HG03442 (cell line): ENCODE results near the gene FLACC1.
A peak's percentile ranks its signal among the peaks of the same experiment; 100 is the strongest.
"Not testable (repeated sequence)": the region's sequence is repeated elsewhere in the genome, so short reads cannot be mapped to it uniquely, and the experiment has no call there.

Experiments
- ATAC-seq: cut with Tn5 transposase; IDR thresholded peaks from one replicate; pipeline ENCODE4 v1.9.1; 2021; ENCODE audit warnings: mild to moderate bottlenecking, moderate library complexity; ENCODE audit not compliant: unreplicated experiment

The FLACC1 gene

DNA sequence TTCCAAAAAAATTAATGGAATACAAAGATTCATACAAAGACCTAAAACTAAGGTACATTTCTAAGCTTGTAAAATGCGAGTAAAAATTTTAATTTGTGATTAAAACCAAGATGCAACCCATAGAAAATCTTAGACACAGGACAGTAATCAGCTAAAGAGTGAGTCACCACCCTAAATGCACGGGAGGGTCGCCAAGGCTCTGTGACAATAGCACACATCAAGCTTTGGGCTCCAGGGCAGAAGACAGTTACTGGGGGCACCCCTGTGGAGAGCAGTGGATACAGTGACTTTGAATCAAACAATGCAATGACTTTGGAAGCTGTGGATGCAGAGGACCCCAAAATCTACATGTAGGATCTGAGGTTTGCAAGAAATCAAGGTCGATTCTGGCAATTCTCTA is 7.5 kb downstream of the FLACC1 start:
- ATAC-seq = no peak

GRCh38 chr2:201348758-201349157 is 8.4 kb downstream of the FLACC1 start:
- ATAC-seq = no peak

DNA sequence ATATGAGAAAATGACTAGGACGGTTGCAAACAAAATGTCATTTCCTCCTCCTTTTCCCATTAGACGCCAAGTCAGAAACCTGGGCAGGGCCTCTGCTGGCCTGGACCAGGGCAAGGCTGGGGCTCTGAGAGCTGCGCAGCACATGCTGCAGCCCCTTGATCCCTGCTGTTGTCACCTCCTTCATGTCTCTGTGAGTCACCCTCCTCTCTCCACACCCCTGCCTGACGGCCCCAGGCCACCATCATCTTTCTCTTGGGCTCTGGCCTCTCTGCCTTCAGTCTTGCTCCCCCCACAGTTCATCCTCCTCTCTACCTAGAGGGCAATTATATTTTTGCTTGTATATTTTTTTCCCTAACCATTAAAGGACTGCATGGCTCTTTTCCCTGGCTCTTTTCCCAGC is 10.0 kb downstream of the FLACC1 start:
- no peak for ATAC-seq

DNA sequence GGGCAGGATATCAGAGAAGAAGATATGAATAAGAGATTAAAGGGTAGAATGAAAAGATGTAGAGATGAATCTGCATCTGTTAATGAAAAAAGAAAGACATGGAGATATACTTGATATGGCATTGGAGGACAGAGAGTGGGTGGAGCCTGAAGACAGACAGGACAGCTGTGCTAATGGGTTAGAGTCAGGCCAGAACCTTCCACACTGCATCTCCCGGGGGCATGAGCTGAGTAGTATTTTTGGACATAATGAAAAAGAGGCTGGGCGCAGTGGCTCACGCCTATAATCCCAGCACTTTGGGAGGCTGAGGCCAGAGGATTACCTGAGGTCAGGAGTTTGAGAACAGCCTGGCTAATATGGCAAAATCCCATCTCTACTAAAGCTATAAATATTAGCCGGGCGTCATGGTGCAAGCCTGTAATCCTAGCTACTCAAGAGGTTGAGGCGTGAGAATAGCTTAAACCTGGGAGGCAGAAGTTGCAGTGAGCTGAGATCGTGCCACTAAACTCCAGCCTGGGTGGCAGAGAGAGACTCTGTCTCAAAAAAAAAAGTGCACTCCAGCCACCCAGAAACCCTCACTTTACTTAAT is 11.4 kb downstream of the FLACC1 start:
- no peak for ATAC-seq

- ATAC-seq = peak; percentile 65
Measured at GRCh38 chr2:201344663-201345366, 12.3 kb downstream of the FLACC1 start.

DNA sequence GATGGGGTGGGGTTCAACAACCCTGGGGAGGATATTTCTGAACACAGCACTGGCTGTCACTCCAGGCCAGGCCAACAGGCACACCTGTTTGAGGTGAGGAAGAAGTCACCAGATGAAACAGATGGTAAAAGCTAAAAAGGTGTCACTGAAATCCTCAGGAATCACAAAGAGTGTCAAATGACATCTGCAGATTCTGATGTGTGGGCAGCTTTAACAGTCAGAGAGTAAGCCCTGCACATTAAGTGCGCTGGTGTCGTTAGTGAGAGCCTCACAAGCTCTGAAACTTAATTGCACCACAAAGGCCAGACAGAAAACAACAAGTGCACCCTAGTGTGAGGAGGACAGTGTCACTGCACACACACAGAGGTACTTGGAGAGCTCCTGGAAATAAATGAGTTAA is 13.6 kb downstream of the FLACC1 start:
- no peak for ATAC-seq

DNA sequence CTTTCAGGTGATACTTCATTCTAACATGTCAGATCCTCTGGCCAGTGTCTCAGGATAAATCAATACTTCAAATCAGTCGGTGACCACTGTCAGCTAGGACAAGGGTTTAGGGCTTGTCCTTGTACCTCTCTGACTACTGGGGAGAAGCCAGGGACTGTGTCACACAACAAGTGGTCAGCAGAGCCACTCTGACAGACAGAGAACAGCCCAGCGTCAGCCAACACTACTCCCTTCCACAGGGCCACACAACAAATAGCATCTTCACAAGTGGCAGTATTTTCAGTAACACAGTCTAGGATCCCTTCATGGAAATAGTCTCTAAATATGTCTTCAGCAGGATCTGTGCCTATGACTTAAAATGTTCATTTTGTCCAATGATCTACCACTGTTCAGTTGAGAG is 14.2 kb downstream of the FLACC1 start:
- ATAC-seq = no peak

- no peak for ATAC-seq
Measured at GRCh38 chr2:201329409-201329808, 27.7 kb downstream of the FLACC1 start.

DNA sequence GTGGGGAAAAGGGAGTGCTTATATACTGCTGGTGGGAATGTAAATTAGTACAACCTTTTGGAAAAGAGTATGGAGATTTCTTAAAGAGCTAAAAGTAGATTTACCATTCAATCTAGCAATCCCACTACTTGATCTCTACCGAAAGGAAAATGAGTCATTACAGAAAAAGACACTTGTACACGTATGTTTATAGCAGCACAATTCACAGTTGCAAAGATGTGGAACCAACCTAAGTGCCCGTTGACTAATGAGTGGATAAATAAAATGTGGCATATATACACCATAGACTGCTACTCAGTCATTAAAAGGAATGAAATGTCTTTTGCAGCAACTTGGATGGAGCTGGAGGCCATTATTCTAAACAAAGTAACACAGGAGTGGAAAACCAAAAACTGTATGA is 29.5 kb downstream of the FLACC1 start:
- ATAC-seq = no peak

GRCh38 chr2:201322772-201323171 is 34.4 kb downstream of the FLACC1 start:
- no peak for ATAC-seq

GRCh38 chr2:201320701-201321100 is 36.4 kb downstream of the FLACC1 start:
- ATAC-seq = no peak

GRCh38 chr2:201320257-201320656 is 36.9 kb downstream of the FLACC1 start:
- no peak for ATAC-seq

DNA sequence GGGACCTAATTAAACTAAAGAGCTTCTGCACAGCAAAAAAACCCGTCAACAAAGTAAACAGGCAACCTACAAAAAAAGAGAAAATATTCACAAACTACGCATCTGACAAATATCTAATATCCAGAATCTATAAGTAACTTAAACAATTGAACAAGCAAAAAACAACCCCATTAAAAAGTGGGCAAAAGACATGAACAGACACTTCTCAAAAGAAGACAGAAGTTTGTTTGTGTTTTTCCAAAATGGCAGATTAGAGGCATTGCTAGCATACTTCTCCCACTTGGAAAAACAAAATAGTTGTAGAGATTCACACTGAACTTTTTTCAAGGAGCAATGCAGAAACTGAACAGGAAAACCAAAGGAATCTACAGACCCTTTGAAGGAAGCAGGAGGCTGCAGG is 37.6 kb downstream of the FLACC1 start:
- ATAC-seq = no peak

- ATAC-seq = no peak
Measured at GRCh38 chr2:201313362-201313761, 43.8 kb downstream of the FLACC1 start.

DNA sequence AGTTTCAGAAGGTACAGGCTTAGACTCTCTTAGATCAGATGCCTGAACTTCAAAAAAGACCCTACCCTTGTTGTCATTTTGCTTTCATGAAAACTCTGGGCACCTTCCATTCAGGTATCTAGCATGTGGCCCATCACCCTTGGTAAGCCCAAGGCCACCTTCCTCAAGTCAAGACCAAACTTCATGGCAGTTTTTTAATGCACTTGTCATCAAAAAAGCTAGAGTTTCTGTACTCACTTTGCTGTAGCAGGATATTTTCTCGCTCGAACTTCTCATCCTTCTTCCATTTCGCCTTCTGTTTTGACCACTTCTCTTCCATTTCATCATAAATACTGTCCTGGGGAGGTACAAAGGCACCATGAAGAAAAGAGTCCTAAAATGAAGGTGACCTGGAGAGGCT is 48.2 kb downstream of the FLACC1 start:
- no peak for ATAC-seq

DNA sequence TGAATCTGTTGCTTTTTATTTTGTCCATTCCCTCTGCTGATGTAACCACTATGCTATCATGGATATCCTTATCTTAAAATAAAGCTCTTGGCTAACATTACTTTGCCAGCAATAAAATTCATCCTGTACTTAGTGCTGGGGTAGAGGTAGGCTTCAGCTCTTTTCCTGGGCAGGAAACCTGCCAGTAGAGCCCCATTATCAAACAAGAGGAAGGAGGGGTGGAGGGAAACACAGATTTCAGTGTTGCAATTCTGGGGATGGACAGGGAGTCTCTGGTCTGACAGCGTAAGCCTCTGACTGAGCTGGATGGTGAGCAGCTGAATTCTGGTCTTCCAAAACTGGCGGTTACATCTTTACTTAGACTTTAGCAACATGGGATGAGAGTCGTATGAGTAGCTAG is 49.3 kb downstream of the FLACC1 start:
- ATAC-seq = no peak

- ATAC-seq = not testable (repeated sequence)
Measured at GRCh38 chr2:201299929-201300328, 57.2 kb downstream of the FLACC1 start.

DNA sequence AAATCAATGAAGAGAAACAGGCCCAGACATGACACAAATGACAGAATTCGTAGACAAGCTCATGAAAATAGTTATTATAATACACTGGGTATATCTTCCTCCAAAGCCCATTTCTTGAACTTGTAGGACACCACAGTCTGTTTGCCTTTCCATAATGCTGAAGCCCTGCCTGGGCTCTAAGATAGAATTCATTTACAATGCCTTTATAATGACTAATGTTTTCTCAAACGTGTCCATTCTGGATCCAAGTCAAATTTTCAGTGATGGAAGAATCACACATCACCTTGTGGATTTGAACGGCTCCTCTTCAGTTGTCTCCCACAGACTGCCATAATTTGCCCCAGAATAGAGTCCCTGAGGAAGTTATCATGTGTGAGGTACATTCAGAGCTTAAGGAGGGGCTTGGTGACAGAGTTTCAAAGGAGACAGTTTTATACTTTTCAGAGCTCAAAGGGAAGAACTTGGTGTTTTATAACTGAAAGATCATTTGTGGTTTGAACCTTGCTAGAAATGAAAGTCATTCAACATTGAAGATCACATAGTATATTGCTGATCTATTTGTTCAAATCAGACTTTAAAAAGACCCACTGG is 58.6 kb downstream of the FLACC1 start:
- no peak for ATAC-seq

DNA sequence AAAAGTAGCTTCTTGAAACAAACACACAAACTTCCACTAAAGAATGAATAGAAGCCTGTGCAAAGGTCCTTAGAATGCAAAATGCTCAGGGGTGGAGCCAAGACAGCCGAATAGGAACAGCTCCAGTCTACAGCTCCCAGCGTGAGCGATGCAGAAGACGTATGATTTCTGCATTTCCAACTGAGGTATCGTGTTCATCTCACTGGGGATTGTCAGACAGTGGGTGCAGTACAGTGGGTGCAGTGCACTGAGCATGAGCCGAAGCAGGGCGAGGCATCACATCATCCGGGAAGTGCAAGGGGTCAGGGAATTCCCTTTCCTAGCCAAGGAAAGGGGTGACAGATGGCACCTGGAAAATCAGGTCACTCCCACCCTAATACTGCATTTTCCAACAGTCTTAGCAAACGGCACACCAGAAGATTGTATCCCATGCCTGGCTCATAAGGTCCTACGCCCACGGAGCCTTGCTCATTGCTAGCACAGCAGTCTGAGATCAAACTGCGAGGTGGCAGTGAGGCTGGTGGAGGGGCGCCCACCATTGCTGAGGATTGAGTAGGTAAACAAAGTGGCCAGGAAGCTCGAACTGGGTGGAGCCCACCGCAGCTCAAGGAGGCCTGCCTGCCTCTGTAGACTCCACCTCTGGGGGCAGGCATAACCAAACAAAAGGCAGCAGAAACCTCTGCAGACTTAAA is 66.5 kb downstream of the FLACC1 start:
- ATAC-seq = not testable (repeated sequence)

DNA sequence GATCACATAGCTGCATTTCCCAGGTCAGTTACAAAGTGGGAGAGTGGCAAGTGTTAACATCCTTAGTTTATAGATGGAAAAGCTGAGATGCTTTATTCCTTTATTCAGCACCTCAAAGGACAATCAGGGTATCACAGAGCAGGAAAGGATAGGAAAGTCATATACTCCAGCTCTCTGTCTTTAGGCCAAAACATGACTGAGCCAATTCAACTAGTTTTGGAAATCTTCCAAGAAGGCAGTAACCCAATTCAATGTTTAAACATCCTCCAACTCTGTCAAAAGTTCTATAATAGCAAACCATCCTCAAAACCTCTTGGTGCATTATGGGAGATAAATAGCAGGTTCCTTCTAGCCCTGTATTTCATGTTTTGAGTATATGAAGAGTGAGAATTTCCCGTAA is 71.6 kb downstream of the FLACC1 start:
- ATAC-seq = no peak

- ATAC-seq = no peak
Measured at GRCh38 chr2:201280191-201281040, 76.7 kb downstream of the FLACC1 start.
